Peyer's patch (tissue), 4 donors: ENCODE results near the gene CTNNA2. TPM values are rescaled to one million over a fixed set of nuclear protein-coding genes. Genes with fewer than 3 reads are reported as not detected.
A peak's percentile ranks its signal among the peaks of the same experiment; 100 is the strongest.

Source experiments
- DNase-seq, 3 donors: peaks; one replicate each; pipeline ENCODE4 v3.0.0-alpha.2; 2017 to 2019
- H3K27ac ChIP-seq, 4 donors: fragments of 200-600 bp; sonication (generic); one replicate each; pipeline ENCODE4 v1.5.1; 2016 to 2019
- H3K27me3 ChIP-seq, 2 donors: fragments of 200-600 bp; sonication (generic); one replicate each; pipeline ENCODE4 v1.5.1; 2019
- H3K36me3 ChIP-seq, 3 donors: fragments of 200-600 bp; sonication (generic); one replicate each; pipeline ENCODE4 v1.5.1; 2016 to 2019
- H3K4me1 ChIP-seq, 4 donors: fragments of 200-600 bp; sonication (generic); one replicate each; pipeline ENCODE4 v1.5.1; 2016 to 2019
- H3K4me3 ChIP-seq, 4 donors: fragments of 200-600 bp; sonication (generic); 1 replicate in 3 of 4; 2 replicates in 1 of 4; pipeline ENCODE4 v1.5.1; 2016 to 2019; ENCODE audit warnings: mild to moderate bottlenecking in 1 of 4
- H3K9me3 ChIP-seq, 4 donors: fragments of 200-600 bp; sonication (generic); one replicate each; pipeline ENCODE4 v1.5.1; 2016 to 2019; ENCODE audit warnings: mild to moderate bottlenecking in 1 of 4
- CTCF ChIP-seq, 6 experiments: fragments of 450-650 bp in 4 of 6; fragments of 200-600 bp in 2 of 6; sonication (generic) in 1 of 6; IDR thresholded peaks; one replicate each; pipeline ENCODE4 v1.5.1; 2017 to 2019; ENCODE audit warnings: antibody characterized with exemption in 6 of 6, mild to moderate bottlenecking in 3 of 6, moderate library complexity in 1 of 6
- POLR2A ChIP-seq, 2 donors: fragments of 450-650 bp; IDR thresholded peaks; one replicate each; pipeline ENCODE4 v1.5.1; 2017; ENCODE audit warnings: antibody characterized with exemption in 2 of 2, mild to moderate bottlenecking in 2 of 2, moderate library complexity in 2 of 2
- total RNA-seq, 4 donors: library from RNA; depleted of rRNA; stranded (reverse); fragments of >200 nt; gene quantifications; one replicate each; pipeline ENCODE4 v1.1.0, GENCODE V29; 2016

CTNNA2 gene
- total RNA-seq, 4 donors from 2014 or later, result 0.67 to 5.3 (median 0.88) TPM; not detected in 1

GRCh38 chr2:79640001-79640400 is 127.2 kb downstream of the CTNNA2 start:
- Histone ChIP-seq H3K27me3 (no peaks in the 10 kb centered on the region), H3K9me3 (no peaks in the 10 kb centered on the region), H3K36me3 (no peaks in the 10 kb centered on the region), H3K27ac (no peak overlapping the region), H3K4me1 (no peaks in the 10 kb centered on the region), H3K4me3 (no peak overlapping the region)
- no peak for DNase-seq
- no peak for TF ChIP-seq CTCF (IDR thresholded peaks at IDR 0.05)
- no peak for TF ChIP-seq POLR2A (IDR thresholded peaks at IDR 0.05)

GRCh38 chr2:79649531-79649930 is 136.7 kb downstream of the CTNNA2 start:
- TF ChIP-seq CTCF (IDR thresholded peaks at IDR 0.05), result no peak
- TF ChIP-seq POLR2A (IDR thresholded peaks at IDR 0.05), result no peak
- DNase-seq, result no peak
- H3K27me3 ChIP-seq, result no peaks in the 10 kb centered on the region
- H3K4me1 ChIP-seq, result no peaks in the 10 kb centered on the region
- no peaks in the 10 kb centered on the region for H3K36me3 ChIP-seq
- no peak overlapping the region for H3K4me3 ChIP-seq
- no peak overlapping the region for H3K27ac ChIP-seq
- no peaks in the 10 kb centered on the region for H3K9me3 ChIP-seq

- no peaks in the 10 kb centered on the region for H3K27me3 ChIP-seq
- H3K4me1 ChIP-seq, result no peaks in the 10 kb centered on the region
- no peaks in the 10 kb centered on the region for H3K36me3 ChIP-seq
- TF ChIP-seq CTCF (IDR thresholded peaks at IDR 0.05), result peak in 2 of 6 experiments; percentile 18 to 20
- TF ChIP-seq POLR2A (IDR thresholded peaks at IDR 0.05), result no peak
- no peak overlapping the region for H3K4me3 ChIP-seq
- no peaks in the 10 kb centered on the region for H3K9me3 ChIP-seq
- no peak overlapping the region for H3K27ac ChIP-seq
- DNase-seq, result no peak
Observed at GRCh38 chr2:79660557-79660956, 147.7 kb downstream of the CTNNA2 start.

- no peaks in the 10 kb centered on the region for H3K27me3 ChIP-seq
- H3K4me1 ChIP-seq, result no peaks in the 10 kb centered on the region
- H3K27ac ChIP-seq, result no peak overlapping the region
- no peak overlapping the region for H3K4me3 ChIP-seq
- DNase-seq, result no peak
- no peaks in the 10 kb centered on the region for H3K36me3 ChIP-seq
- no peaks in the 10 kb centered on the region for H3K9me3 ChIP-seq
- TF ChIP-seq CTCF (IDR thresholded peaks at IDR 0.05), result no peak
- TF ChIP-seq POLR2A (IDR thresholded peaks at IDR 0.05), result no peak
Observed at GRCh38 chr2:79665091-79665490, 152.2 kb downstream of the CTNNA2 start.

GRCh38 chr2:79666430-79666829 is 153.6 kb downstream of the CTNNA2 start:
- TF ChIP-seq CTCF (IDR thresholded peaks at IDR 0.05) (no peak), POLR2A (IDR thresholded peaks at IDR 0.05) (no peak)
- Histone ChIP-seq H3K27ac (no peak overlapping the region), H3K36me3 (no peaks in the 10 kb centered on the region), H3K4me1 (no peaks in the 10 kb centered on the region), H3K27me3 (no peaks in the 10 kb centered on the region), H3K4me3 (no peak overlapping the region), H3K9me3 (no peaks in the 10 kb centered on the region)
- no peak for DNase-seq

GRCh38 chr2:79669714-79670113 is 156.9 kb downstream of the CTNNA2 start:
- H3K36me3 ChIP-seq, result no peaks in the 10 kb centered on the region
- no peaks in the 10 kb centered on the region for H3K4me1 ChIP-seq
- H3K27me3 ChIP-seq, result no peaks in the 10 kb centered on the region
- H3K9me3 ChIP-seq, result no peaks in the 10 kb centered on the region
- DNase-seq, result no peak
- TF ChIP-seq POLR2A (IDR thresholded peaks at IDR 0.05) (no peak), CTCF (IDR thresholded peaks at IDR 0.05) (no peak)
- no peak overlapping the region for H3K4me3 ChIP-seq
- no peak overlapping the region for H3K27ac ChIP-seq
